Measurements from ENCODE around the gene PLEKHG4B. TPM values are rescaled to one million over a fixed set of nuclear protein-coding genes. Genes with fewer than 3 reads are reported as not detected.
"Not testable (repeated sequence)": the region's sequence is repeated elsewhere in the genome, so short reads cannot be mapped to it uniquely, and the experiment has no call there.

PLEKHG4B gene
- total and polyA plus RNA-seq, 2 of the 8 experiments (the other 6 are each of a cell fraction or from before 2014, with no cell fraction given), result 31.1 to 43.6 TPM

DNA sequence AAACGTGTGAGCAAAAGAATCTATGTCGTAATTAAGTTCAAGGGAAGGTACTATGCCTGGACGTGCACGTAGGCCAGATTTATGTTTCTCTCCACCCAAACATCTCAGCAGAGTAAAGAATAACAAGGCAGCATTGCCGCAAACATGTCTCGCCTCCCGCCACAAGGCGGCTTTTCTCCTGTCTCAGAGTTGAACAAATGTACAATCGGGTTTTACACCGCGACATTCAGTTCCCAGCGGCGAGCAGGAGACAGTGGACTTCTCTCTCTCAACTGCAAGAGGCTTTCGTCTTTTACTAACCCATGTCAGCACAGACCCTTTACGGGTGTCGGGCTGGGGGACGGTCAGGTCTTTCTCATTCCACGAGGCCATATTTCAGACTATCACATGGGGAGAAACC, 105.1 kb downstream of the PLEKHG4B start:
- H3K4me1 ChIP-seq (replicated peaks in 1 of 4; ENCODE audit: control insufficient read depth in 3 of 4, insufficient read depth in 4 of 4, low read length in 3 of 4); FAIRE-seq; H4K91ac ChIP-seq (replicated peaks; ENCODE audit: insufficient read length, low read length); H2BK5ac ChIP-seq (ENCODE audit: low read depth, low read length); H2BK12ac ChIP-seq (ENCODE audit: low read depth, low read length); H3K23me2 ChIP-seq (ENCODE audit: low read depth, low read length); H3K56ac ChIP-seq (replicated peaks; ENCODE audit: insufficient read length, low read depth, low read length); H3K4me2 ChIP-seq (ENCODE audit: insufficient read depth in 1 of 2, low read depth in 2 of 2, low read length in 2 of 2); H3K36me3 ChIP-seq (ENCODE audit: control insufficient read depth in 2 of 4, insufficient read depth in 4 of 4, low read length in 3 of 4); H2BK120ac ChIP-seq (replicated peaks; ENCODE audit: low read depth, low read length); H3K9me3 ChIP-seq (ENCODE audit: insufficient read depth in 2 of 2, low read depth in 1 of 2, low read length in 1 of 2); H3K18ac ChIP-seq (ENCODE audit: extremely low read depth, low read length); POLR2A ChIA-PET (ENCODE audit: partially characterized antibody); H2BK20ac ChIP-seq (ENCODE audit: low read length); H4K20me1 ChIP-seq (replicated peaks in 1 of 2; ENCODE audit: control insufficient read depth in 1 of 2, insufficient read depth in 2 of 2, low read length in 2 of 2); H3K9ac ChIP-seq (replicated peaks in 1 of 4; ENCODE audit: extremely low read depth in 1 of 4, low read depth in 3 of 4, low read length in 3 of 4); H4K8ac ChIP-seq (ENCODE audit: extremely low read depth, insufficient read depth, low read length); H3K4ac ChIP-seq (replicated peaks; ENCODE audit: insufficient read length, low read depth, low read length); H2AK5ac ChIP-seq (ENCODE audit: low read depth, low read length); H3K79me1 ChIP-seq (ENCODE audit: low read depth, low read length); H4K5ac ChIP-seq (ENCODE audit: insufficient read length, low read depth, low read length); H2AFZ ChIP-seq (ENCODE audit: low read length); H3K79me2 ChIP-seq (ENCODE audit: control insufficient read depth in 1 of 2, insufficient read depth in 2 of 2, low read length in 2 of 2); H3K27ac ChIP-seq (ENCODE audit: low read depth, low read length); H3K23ac ChIP-seq (ENCODE audit: insufficient read length); DNase-seq (ENCODE audit: low read depth in 1 of 2, low spot score in 2 of 2); H2BK15ac ChIP-seq (ENCODE audit: low read length); CTCF ChIA-PET (ENCODE audit: partially characterized antibody); H3K27me3 ChIP-seq (replicated peaks in 1 of 4; ENCODE audit: control insufficient read depth in 3 of 4, extremely low read depth in 1 of 4, insufficient read depth in 3 of 4, low read length in 3 of 4); H3K4me3 ChIP-seq (ENCODE audit: extremely low read depth in 1 of 4, insufficient read depth in 2 of 4, low read depth in 3 of 4, low read length in 4 of 4); H3K14ac ChIP-seq (ENCODE audit: insufficient read length): not testable (repeated sequence)
- 68% methylated on average over 18 of the region's 18 CpGs; no CpG with 5 or more reads in 1 of the 2 experiments for WGBS, 2 experiments (ENCODE audit: extremely low coverage in 1 of 2, insufficient coverage in 1 of 2, insufficient read length in 1 of 2, insufficient replicate concordance in 2 of 2, low coverage in 1 of 2, low lambda C conversion rate in 2 of 2, missing lambda C conversion rate in 1 of 2)
